GM18867 (cell line): Measurements from ENCODE around the gene STAB2.

ENCODE experiments used
- ATAC-seq: cut with Tn5 transposase; IDR thresholded peaks from one replicate; pipeline ENCODE4 v1.9.1; 2021; ENCODE audit warnings: mild to moderate bottlenecking, moderate library complexity; ENCODE audit not compliant: unreplicated experiment

Gene STAB2

DNA sequence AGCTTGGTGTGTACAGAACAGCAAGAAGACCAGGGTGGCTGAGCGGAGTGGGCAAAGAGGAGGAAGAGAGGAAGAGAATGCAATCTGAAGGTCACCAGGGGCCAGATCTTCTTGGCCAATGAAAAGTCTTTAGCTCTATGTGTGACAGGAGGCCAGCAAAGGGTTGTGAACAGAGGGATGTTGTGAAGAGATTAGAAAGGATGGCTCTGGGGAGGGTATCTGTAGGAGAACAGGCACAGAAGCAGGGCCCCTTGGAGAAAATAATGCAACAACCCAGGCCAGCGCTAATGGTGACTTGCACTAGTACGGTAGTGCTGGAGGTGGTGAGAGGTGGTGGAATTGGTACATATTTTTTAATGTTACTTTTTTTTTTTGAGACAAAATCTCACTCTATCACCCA, 156.7 kb downstream of the STAB2 start:
- ATAC-seq = no peak

GRCh38 chr12:103745962-103746361, 158.9 kb downstream of the STAB2 start:
- no peak for ATAC-seq

- ATAC-seq = no peak
Observed at GRCh38 chr12:103748002-103748401, 160.9 kb downstream of the STAB2 start.

DNA sequence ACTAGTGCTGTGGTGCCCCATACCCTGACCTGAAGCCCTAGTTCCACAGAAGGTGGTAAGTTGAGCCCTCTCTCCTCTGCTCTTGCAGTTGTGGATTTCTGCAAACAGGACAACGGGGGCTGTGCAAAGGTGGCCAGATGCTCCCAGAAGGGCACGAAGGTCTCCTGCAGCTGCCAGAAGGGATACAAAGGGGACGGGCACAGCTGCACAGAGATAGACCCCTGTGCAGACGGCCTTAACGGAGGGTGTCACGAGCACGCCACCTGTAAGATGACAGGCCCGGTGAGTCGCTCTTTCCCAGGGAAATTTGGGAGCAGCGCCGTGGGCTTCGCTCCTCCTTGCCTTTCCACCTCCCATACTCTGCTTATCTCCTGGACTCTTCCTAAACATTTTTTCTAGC, 161.8 kb downstream of the STAB2 start:
- ATAC-seq = no peak

DNA sequence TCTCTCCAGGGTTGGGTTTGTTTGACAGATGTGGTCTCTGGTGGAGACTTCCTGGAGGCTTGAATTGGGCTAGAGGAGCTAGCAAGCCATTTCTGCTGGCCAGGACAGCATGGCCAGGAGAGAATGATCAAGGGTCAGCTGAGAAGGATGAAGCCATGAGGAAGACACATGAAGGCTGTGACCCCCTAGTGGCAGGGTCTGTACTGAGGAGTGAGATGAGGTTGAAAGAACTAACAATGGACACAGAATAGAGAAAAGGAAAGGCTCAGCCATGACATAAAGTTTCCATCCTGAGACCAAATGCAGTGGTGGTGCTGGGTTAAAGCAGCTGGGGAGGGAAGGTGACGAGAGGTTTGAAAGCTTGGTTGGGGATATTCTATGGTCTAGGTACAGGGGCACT, 164.1 kb downstream of the STAB2 start:
- no peak for ATAC-seq

- ATAC-seq = no peak
Observed at GRCh38 chr12:103751600-103751999, 164.5 kb downstream of the STAB2 start.

DNA sequence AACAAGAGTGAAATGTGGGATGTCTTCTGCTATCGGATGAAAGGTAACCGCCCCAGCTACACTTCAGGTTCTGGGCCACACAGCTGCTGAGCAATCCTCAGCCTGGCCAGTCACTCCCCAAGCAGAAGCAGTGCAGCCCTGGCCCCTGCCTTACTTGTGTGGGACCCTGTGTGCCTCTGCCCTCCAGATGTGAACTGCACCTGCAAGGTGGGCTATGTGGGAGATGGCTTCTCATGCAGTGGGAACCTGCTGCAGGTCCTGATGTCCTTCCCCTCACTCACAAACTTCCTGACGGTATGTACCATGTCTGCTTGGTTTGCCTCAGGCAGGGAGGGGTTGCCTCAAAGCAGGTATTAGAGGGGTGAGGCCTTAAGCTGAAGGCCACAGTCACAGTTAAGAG, 168.4 kb downstream of the STAB2 start:
- ATAC-seq = no peak

DNA sequence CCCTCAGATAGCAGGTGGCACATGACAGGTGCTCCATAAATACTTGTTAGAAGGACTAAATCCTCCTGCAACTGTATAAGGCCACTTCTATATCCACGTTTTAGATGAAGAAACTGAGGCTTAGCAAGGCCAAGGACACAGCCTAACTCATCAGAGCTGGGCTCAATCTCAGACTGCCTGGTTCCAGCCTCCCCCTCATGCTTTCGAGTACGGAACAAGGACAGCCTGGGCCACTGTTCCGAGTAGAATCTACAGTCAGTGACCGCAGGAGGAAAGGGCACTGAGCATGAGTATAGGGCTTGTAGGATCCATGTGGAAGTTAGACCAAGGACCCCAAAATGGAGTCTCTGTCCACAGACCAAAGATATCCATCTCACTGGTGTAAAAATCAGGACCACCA, 169.4 kb downstream of the STAB2 start:
- no peak for ATAC-seq

DNA sequence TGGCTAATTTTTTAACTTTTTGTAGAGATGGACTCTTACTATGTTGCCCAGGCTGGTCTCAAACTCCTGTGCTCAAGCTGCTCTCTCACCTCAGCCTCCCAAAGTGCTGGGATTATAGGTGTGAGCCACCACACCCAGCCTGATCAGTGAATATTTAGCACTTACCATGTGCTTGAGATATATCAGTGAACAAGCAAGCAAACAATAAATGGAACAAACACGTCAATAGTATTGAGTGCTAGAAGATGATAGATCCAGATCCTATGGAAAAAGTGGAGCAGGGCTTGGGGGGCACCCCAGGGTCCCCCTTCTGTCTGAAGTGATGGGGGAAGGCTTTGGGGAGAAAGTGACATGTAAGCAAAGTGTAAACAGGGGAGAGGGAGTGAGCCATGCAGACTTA, 170.2 kb downstream of the STAB2 start:
- ATAC-seq = no peak

- ATAC-seq = no peak
Observed at GRCh38 chr12:103758310-103759089, 171.4 kb downstream of the STAB2 start.

- ATAC-seq = no peak
Observed at GRCh38 chr12:103762473-103762872, 175.4 kb downstream of the STAB2 start.

DNA sequence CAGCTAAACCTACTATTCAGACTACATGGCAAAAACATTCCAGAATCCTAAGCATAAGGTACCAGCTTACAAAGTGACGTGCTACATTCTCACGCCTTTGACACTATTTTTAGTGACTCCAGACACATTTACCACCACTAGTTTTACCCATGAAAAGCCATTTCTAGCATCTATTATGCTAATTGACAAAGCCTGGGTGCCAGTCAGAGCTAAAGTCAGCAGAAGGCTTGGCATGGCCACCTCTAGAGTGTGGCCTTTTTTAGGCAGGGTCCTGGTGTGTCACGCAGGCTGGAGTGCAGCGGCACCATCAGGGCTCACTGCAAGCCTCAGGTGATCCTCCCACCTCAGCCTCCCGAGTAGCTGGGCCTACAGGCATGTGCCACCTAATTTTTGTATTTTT, 178.2 kb downstream of the STAB2 start:
- ATAC-seq = no peak

- ATAC-seq = no peak
Observed at GRCh38 chr12:103766028-103766427, 179.0 kb downstream of the STAB2 start.

- ATAC-seq = no peak
Observed at GRCh38 chr12:103768467-103769123, 181.5 kb downstream of the STAB2 start.

DNA sequence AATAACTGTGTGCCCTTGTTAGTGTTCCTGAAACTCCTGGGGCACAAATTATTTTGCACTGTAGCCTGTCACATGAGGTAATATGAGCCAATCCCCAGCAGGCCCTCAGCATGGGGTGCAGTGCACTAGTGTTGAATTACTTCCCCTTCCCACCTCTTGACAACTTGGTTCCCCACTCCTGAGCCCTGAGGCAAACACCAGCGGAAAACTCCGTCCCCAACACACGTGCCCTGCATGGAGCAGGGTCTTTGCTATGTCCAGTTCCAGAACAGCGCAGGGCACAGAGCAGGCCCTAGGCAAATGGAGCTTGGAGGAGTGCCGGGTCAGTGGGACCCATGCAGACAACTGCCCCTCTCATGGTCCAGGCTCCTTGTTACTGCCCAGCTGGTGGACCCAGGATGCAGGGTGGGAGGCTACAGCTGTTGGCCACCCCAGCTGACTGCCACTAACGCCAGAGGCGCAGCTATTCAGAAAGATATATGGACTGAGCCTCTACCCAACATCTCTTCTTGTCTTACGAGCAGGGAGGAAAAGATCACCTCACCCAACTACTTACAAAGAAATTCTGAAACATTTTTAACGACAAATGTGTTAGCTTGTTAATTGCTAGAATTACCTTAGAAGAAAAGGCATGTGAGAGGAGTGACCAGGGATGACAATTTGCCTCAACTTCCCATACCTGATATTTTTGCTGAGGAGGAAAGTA, 182.3 kb downstream of the STAB2 start:
- no peak for ATAC-seq

GRCh38 chr12:103771466-103771865, 184.4 kb downstream of the STAB2 start:
- ATAC-seq = no peak

- ATAC-seq = no peak
Observed at GRCh38 chr12:103772367-103773108, 185.5 kb downstream of the STAB2 start.

DNA sequence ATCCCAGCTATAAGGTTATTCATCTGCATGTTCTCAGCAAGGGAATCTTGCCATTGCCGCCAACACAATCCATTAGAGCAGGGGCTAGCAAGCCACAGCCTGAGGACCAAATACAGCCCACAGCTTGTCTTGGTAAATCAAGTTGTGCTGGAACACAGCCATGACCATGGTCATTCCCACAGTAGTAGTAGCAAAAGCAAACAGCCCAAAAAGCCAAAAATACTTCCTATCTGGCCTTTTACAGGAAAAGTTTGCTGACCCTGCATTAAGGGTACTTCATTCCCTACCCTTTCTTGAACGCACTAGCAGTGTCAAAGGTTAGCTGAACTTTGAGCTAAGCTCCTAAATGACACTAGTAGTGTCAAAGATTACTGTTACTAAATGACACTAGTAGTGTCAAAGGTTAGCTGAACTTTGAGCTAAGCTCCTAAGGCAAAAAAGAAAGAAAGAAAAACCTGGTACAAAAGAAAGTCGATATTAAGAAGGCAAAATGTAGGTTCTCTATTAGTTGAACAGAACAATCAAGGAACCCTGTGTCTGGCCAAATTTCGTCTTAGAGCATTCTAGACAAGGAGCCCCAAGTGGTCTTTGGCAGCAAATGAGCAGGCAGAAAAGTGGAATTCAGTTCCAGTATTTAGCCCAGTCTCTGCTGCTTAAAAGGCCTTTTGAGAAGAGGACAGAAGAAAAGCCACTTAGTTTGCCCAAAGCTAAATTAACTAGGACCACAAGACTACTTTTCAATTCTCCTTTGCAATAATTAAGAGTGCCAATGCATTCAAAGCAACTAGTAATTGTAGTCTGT, 186.2 kb downstream of the STAB2 start:
- no peak for ATAC-seq

DNA sequence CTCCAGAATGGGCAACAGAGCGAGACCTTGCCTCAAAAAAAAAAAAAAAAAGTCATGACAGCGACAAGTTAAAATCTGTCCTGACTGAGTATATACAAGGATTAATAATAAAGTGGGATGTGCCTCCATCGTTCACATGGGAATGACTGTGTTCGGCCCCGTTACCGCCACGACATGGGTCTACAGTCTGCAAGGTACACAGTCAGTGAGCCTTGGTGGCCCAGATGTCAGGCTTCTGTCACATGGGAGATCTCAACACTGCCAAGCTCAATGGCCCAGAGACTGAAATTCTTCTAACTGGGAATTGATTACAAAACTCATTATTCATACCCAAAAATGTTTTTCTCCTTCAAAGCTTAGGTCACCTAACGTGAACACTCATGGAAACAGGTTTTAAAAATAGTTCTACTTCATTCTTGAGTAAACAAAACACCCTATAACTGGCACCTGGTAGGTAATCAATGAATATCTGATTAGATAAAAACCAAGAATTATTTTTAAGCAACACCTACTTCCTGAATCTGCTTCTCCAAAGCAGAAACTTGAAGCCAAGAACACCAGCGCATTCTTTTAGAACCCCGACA, 188.0 kb downstream of the STAB2 start:
- no peak for ATAC-seq

GRCh38 chr12:103778781-103779180, 191.7 kb downstream of the STAB2 start:
- no peak for ATAC-seq
